Thyroid gland (tissue), 4 donors: Measurements from ENCODE around the gene CAMTA1. TPM values are rescaled to one million over a fixed set of nuclear protein-coding genes. Genes with fewer than 3 reads are reported as not detected.
A peak's percentile ranks its signal among the peaks of the same experiment; 100 is the strongest.

Experiments
- DNase-seq, 2 donors: peaks; one replicate each; pipeline ENCODE4 v3.0.0-alpha.2; 2019
- H3K27ac ChIP-seq, 3 donors: fragments of 200-600 bp; sonication (generic); 1 replicate in 2 of 3; 2 replicates in 1 of 3; pipeline ENCODE4 v1.5.1; 2016 to 2019; ENCODE audit warnings: mild to moderate bottlenecking in 1 of 3, moderate library complexity in 1 of 3
- H3K27me3 ChIP-seq: fragments of 200-600 bp; sonication (generic); one replicate; pipeline ENCODE4 v1.5.1; 2019
- H3K36me3 ChIP-seq, 2 donors: fragments of 200-600 bp; sonication (generic); one replicate each; pipeline ENCODE4 v1.5.1; 2016 to 2019
- H3K4me1 ChIP-seq, 2 donors: fragments of 200-600 bp; sonication (generic); one replicate each; pipeline ENCODE4 v1.5.1; 2017 to 2019
- H3K4me3 ChIP-seq, 3 donors: fragments of 200-600 bp; sonication (generic); replicated peaks in 1 of 3; 1 replicate in 2 of 3; 2 replicates in 1 of 3; pipeline ENCODE4 v1.5.1; 2016; ENCODE audit warnings: mild to moderate bottlenecking in 1 of 3
- H3K9me3 ChIP-seq: fragments of 200-600 bp; sonication (generic); one replicate; pipeline ENCODE4 v1.5.1; 2017
- CTCF ChIP-seq, 6 experiments: fragments of 200-600 bp in 3 of 6; fragments of 450-650 bp in 3 of 6; sonication (generic) in 3 of 6; IDR thresholded peaks; one replicate each; pipeline ENCODE4 v1.5.1; 2016 to 2019; ENCODE audit warnings: antibody characterized with exemption in 6 of 6, mild to moderate bottlenecking in 2 of 6, inconsistent platforms in 1 of 6, moderate library complexity in 1 of 6
- POLR2A ChIP-seq, 2 donors: fragments of 450-650 bp; IDR thresholded peaks; one replicate each; pipeline ENCODE4 v1.6.1; 2017; ENCODE audit warnings: antibody characterized with exemption in 2 of 2, mild to moderate bottlenecking in 2 of 2, moderate library complexity in 1 of 2
- WGBS, 2 donors: methylation state at CpG; one replicate each; pipeline ENCODE4 v1.1.5; 2017; 5-methylcytosine and 5-hydroxymethylcytosine counted together
- intact Hi-C: fragments of 100-400 bp; cut with DNase I; formaldehyde crosslinking; loops from one replicate; pipeline ENCODE4 v1.15.1; 2023
- total RNA-seq, 4 donors: library from RNA; depleted of rRNA; stranded (reverse); fragments of >200 nt; gene quantifications; one replicate each; pipeline ENCODE4 v1.2.3, GENCODE V29; 2016

CAMTA1 gene
- total RNA-seq, 4 donors from 2014 or later, result 63.9 to 124 (median 101) TPM

GRCh38 chr1:6951536-6951935 is 166.3 kb downstream of the CAMTA1 start:
- TF ChIP-seq CTCF (IDR thresholded peaks at IDR 0.05), result no peak
- TF ChIP-seq POLR2A (IDR thresholded peaks at IDR 0.05), result no peak
- H3K27me3 ChIP-seq, result no peaks in the 10 kb centered on the region
- no peak for DNase-seq
- H3K4me3 ChIP-seq, result no peak overlapping the region
- no peak overlapping the region for H3K27ac ChIP-seq
- intact Hi-C loops, result no loop called here
- no peaks in the 10 kb centered on the region for H3K9me3 ChIP-seq
- no peaks in the 10 kb centered on the region for H3K4me1 ChIP-seq
- H3K36me3 ChIP-seq, result no peaks in the 10 kb centered on the region
- 93 to 95% methylated on average over 12 of the region's 12 CpGs for WGBS, 2 donors

- intact Hi-C loops, result no loop called here
- no peaks in the 10 kb centered on the region for H3K4me1 ChIP-seq
- whole genome bisulfite sequencing, 2 donors, result 74 to 89% methylated on average over 12 of the region's 12 CpGs
- TF ChIP-seq CTCF (IDR thresholded peaks at IDR 0.05) (no peak), POLR2A (IDR thresholded peaks at IDR 0.05) (no peak)
- no peak for DNase-seq
- H3K36me3 ChIP-seq, result no peaks in the 10 kb centered on the region
- no peak overlapping the region for H3K27ac ChIP-seq
- H3K27me3 ChIP-seq, result no peaks in the 10 kb centered on the region
- no peaks in the 10 kb centered on the region for H3K9me3 ChIP-seq
- no peak overlapping the region for H3K4me3 ChIP-seq
Measured at GRCh38 chr1:6953216-6953615, 168.0 kb downstream of the CAMTA1 start.

- intact Hi-C loops, result no loop called here
- H3K9me3 ChIP-seq, result no peaks in the 10 kb centered on the region
- no peak overlapping the region for H3K27ac ChIP-seq
- no peaks in the 10 kb centered on the region for H3K36me3 ChIP-seq
- 68 to 74% methylated on average over 10 to 11 of the region's 11 CpGs for WGBS, 2 donors
- H3K4me3 ChIP-seq, result no peak overlapping the region
- H3K4me1 ChIP-seq, result no peaks in the 10 kb centered on the region
- no peak for DNase-seq
- no peaks in the 10 kb centered on the region for H3K27me3 ChIP-seq
- TF ChIP-seq POLR2A (IDR thresholded peaks at IDR 0.05) (no peak), CTCF (IDR thresholded peaks at IDR 0.05) (no peak)
Measured at GRCh38 chr1:6953907-6954364, 168.7 kb downstream of the CAMTA1 start.

- DNase-seq, result peak; percentile 21 to 34
- no peak overlapping the region for H3K27ac ChIP-seq
- no peaks in the 10 kb centered on the region for H3K36me3 ChIP-seq
- intact Hi-C loops, result no loop called here
- H3K27me3 ChIP-seq, result no peaks in the 10 kb centered on the region
- WGBS, 2 donors, result 32 to 34% methylated on average over 15 of the region's 15 CpGs
- TF ChIP-seq POLR2A (IDR thresholded peaks at IDR 0.05) (no peak), CTCF (IDR thresholded peaks at IDR 0.05) (no peak)
- H3K9me3 ChIP-seq, result no peaks in the 10 kb centered on the region
- H3K4me1 ChIP-seq, result no peaks in the 10 kb centered on the region
- no peak overlapping the region for H3K4me3 ChIP-seq
Measured at GRCh38 chr1:6954591-6954990, 169.3 kb downstream of the CAMTA1 start.

- Histone ChIP-seq H3K4me3 (no peak overlapping the region), H3K27ac (no peak overlapping the region), H3K9me3 (no peaks in the 10 kb centered on the region), H3K27me3 (no peaks in the 10 kb centered on the region), H3K4me1 (no peaks in the 10 kb centered on the region), H3K36me3 (no peaks in the 10 kb centered on the region)
- 82 to 88% methylated on average over 10 to 13 of the region's 16 CpGs for WGBS, 2 donors
- DNase-seq, result no peak
- no peak for TF ChIP-seq POLR2A (IDR thresholded peaks at IDR 0.05)
- TF ChIP-seq CTCF (IDR thresholded peaks at IDR 0.05), result no peak
- intact Hi-C loops, result no loop called here
Measured at GRCh38 chr1:6955357-6956094, 170.3 kb downstream of the CAMTA1 start.
